ENCODE measurements around the gene PRKACA.

DNA sequence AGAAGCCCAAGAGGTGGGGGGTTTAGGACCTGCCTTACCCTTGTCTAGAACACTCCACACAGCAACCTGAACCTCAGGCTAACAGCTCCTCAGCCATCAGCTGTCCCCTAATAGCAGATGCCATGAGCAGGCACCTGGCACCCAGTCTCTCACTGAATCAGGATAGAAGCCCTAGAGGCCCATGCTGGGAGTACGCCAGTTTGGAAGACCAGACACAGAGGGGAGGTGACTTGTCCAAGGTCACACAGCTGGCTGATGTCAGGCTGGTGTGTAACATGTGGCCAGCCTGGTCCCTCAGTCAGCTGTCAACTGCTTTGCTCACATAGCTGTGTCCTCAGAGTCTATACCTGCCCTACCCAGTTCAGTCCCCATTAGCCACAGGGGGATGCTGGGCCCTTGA is 14.3 kb downstream of the PRKACA start:
- no peak for TF ChIP-seq POLR2A (IDR thresholded peaks at IDR 0.05; ENCODE audit: low read length)
- no peak for TF ChIP-seq GATA1 (IDR thresholded peaks at IDR 0.05; ENCODE audit: low read depth, low read length)

All from erythroblast (primary cell).